H9 (cell line): ENCODE measurements around the gene AGBL4. TPM values are rescaled to one million over a fixed set of nuclear protein-coding genes. Genes with fewer than 3 reads are reported as not detected.

Experiments
- DNase-seq: peaks from one replicate; pipeline ENCODE4 v3.0.0-alpha.2; 2017
- H2AFZ ChIP-seq: one replicate; pipeline ENCODE4 v1.6.1; 2013; ENCODE audit warnings: mild to moderate bottlenecking, low read length, control low read depth, moderate library complexity
- H2AK5ac ChIP-seq: 2 replicates; pipeline ENCODE4 v1.6.1; 2013; ENCODE audit warnings: low read length, control low read depth, mixed read lengths; ENCODE audit not compliant: insufficient read length
- H2BK120ac ChIP-seq: one replicate; pipeline ENCODE4 v1.6.1; 2013; ENCODE audit warnings: low read depth, mild to moderate bottlenecking, low read length, control low read depth, inconsistent platforms; ENCODE audit not compliant: poor library complexity, severe bottlenecking
- H2BK12ac ChIP-seq: 2 replicates; pipeline ENCODE4 v1.6.1; 2013; ENCODE audit warnings: low read length, control low read depth, mixed read lengths, low read depth; ENCODE audit not compliant: insufficient read length
- H2BK15ac ChIP-seq: 2 replicates; pipeline ENCODE4 v1.6.1; 2013; ENCODE audit warnings: low read depth, low read length, control low read depth
- H2BK20ac ChIP-seq: one replicate; pipeline ENCODE4 v1.6.1; 2013; ENCODE audit warnings: low read depth, mild to moderate bottlenecking, low read length, control low read depth, inconsistent platforms; ENCODE audit not compliant: poor library complexity, severe bottlenecking
- H2BK5ac ChIP-seq: 2 replicates; pipeline ENCODE4 v1.6.1; 2013; ENCODE audit warnings: low read length, control low read depth, mixed read lengths; ENCODE audit not compliant: insufficient read length
- H3K14ac ChIP-seq: 2 replicates; pipeline ENCODE4 v1.6.1; 2013; ENCODE audit warnings: low read length, control low read depth; ENCODE audit not compliant: insufficient read depth
- H3K18ac ChIP-seq: 2 replicates; pipeline ENCODE4 v1.6.1; 2013; ENCODE audit warnings: low read depth, mild to moderate bottlenecking, mixed read lengths, low read length, control low read depth; ENCODE audit not compliant: insufficient read length
- H3K23ac ChIP-seq: 2 replicates; pipeline ENCODE4 v1.6.1; 2013; ENCODE audit warnings: low read length, control low read depth, mixed read lengths, low read depth; ENCODE audit not compliant: insufficient read length
- H3K23me2 ChIP-seq: 2 replicates; pipeline ENCODE4 v1.6.1; 2013; ENCODE audit warnings: low read depth, mild to moderate bottlenecking, mixed read lengths, low read length, control low read depth; ENCODE audit not compliant: insufficient read length, poor library complexity, severe bottlenecking
- H3K27ac ChIP-seq: 2 replicates; pipeline ENCODE4 v1.5.1; 2013; ENCODE audit warnings: low read length, control low read depth, mixed read lengths, low read depth; ENCODE audit not compliant: insufficient read length
- H3K27me3 ChIP-seq: 2 replicates; pipeline ENCODE4 v1.6.1; 2013; ENCODE audit warnings: low read length, control low read depth, inconsistent platforms; ENCODE audit not compliant: insufficient read depth
- H3K4ac ChIP-seq: 2 replicates; pipeline ENCODE4 v1.6.1; 2013; ENCODE audit warnings: low read depth, mild to moderate bottlenecking, control low read depth, inconsistent platforms, low read length, moderate library complexity
- H3K4me1 ChIP-seq: 2 replicates; pipeline ENCODE4 v1.6.1; 2013; ENCODE audit warnings: low read length, control low read depth, inconsistent platforms; ENCODE audit not compliant: insufficient read depth
- H3K4me2 ChIP-seq: 2 replicates; pipeline ENCODE4 v1.6.1; 2013; ENCODE audit warnings: low read length, control low read depth, mixed read lengths; ENCODE audit not compliant: insufficient read length, insufficient read depth
- H3K56ac ChIP-seq: 2 replicates; pipeline ENCODE4 v1.6.1; 2013; ENCODE audit warnings: low read depth, mild to moderate bottlenecking, mixed read lengths, low read length, control low read depth; ENCODE audit not compliant: insufficient read length
- H3K79me1 ChIP-seq: 2 replicates; pipeline ENCODE4 v1.6.1; 2013; ENCODE audit warnings: low read depth, mild to moderate bottlenecking, moderate library complexity, low read length, control low read depth, inconsistent platforms; ENCODE audit not compliant: insufficient read depth, poor library complexity, severe bottlenecking
- H3K79me2 ChIP-seq: 2 replicates; pipeline ENCODE4 v1.6.1; 2013; ENCODE audit warnings: low read length, control low read depth, inconsistent platforms; ENCODE audit not compliant: insufficient read depth
- H3K9ac ChIP-seq: 2 replicates; pipeline ENCODE4 v1.6.1; 2013; ENCODE audit warnings: low read length, control low read depth, mixed read lengths; ENCODE audit not compliant: insufficient read length; ENCODE audit errors: extremely low read depth
- H3K9me3 ChIP-seq: one replicate; pipeline ENCODE4 v1.6.1; 2013; ENCODE audit warnings: low read depth, low read length, inconsistent platforms; ENCODE audit not compliant: control insufficient read depth
- H3T11ph ChIP-seq: one replicate; pipeline ENCODE4 v1.6.1; 2013; ENCODE audit warnings: mild to moderate bottlenecking, low read length, control low read depth, inconsistent platforms
- H4K20me1 ChIP-seq: one replicate; pipeline ENCODE4 v1.6.1; 2013; ENCODE audit not compliant: control insufficient read depth, insufficient read length, insufficient read depth
- H4K5ac ChIP-seq: 2 replicates; pipeline ENCODE4 v1.6.1; 2013; ENCODE audit warnings: low read depth, mild to moderate bottlenecking, mixed read lengths, low read length, control low read depth; ENCODE audit not compliant: insufficient read length
- H4K8ac ChIP-seq: replicated peaks from 2 replicates; pipeline ENCODE4 v1.6.1; 2013; ENCODE audit warnings: low read length, control low read depth, mixed read lengths, low read depth; ENCODE audit not compliant: insufficient read length
- H4K91ac ChIP-seq: 2 replicates; pipeline ENCODE4 v1.6.1; 2013; ENCODE audit warnings: low read depth, mild to moderate bottlenecking, moderate library complexity, mixed read lengths, low read length, control low read depth; ENCODE audit not compliant: insufficient read length
- H3K27ac Mint-ChIP-seq, 3 experiments: 2 replicates in 2 of 3; 3 replicates in 1 of 3; pipeline ENCODE4 v1.8.0; 2020 to 2021; ENCODE audit warnings: mixed read lengths in 3 of 3, mild to moderate bottlenecking in 1 of 3, moderate library complexity in 1 of 3
- H3K27me3 Mint-ChIP-seq: 2 replicates; pipeline ENCODE4 v1.8.0; 2021; ENCODE audit warnings: low read depth, mild to moderate bottlenecking, moderate library complexity, mixed read lengths
- H3K36me3 Mint-ChIP-seq, 3 experiments: 2 replicates in 2 of 3; 3 replicates in 1 of 3; pipeline ENCODE4 v1.8.0; 2020 to 2021; ENCODE audit warnings: low read depth in 3 of 3, mixed read lengths in 3 of 3; ENCODE audit not compliant: insufficient read depth in 1 of 3
- H3K4me1 Mint-ChIP-seq, 2 experiments: 2 replicates each; pipeline ENCODE4 v1.8.0; 2020; ENCODE audit warnings: mixed read lengths in 2 of 2
- H3K4me3 Mint-ChIP-seq, 2 experiments: 2 replicates in 1 of 2; 3 replicates in 1 of 2; pipeline ENCODE4 v1.8.0; 2020 to 2021; ENCODE audit warnings: mild to moderate bottlenecking in 2 of 2, mixed read lengths in 2 of 2, moderate library complexity in 1 of 2
- H3K9me3 Mint-ChIP-seq, 2 experiments: 2 replicates in 1 of 2; 3 replicates in 1 of 2; pipeline ENCODE4 v1.8.0; 2020; ENCODE audit warnings: mild to moderate bottlenecking in 2 of 2, mixed read lengths in 2 of 2, moderate library complexity in 1 of 2
- WGBS: extraction: QIAGEN DNeasy Blood & Tissue Kit; methylation state at CpG from one replicate; pipeline ENCODE4 v1.1.7; 2013; ENCODE audit warnings: missing lambda C conversion rate, low lambda C conversion rate, mixed read lengths; ENCODE audit not compliant: insufficient read length; ENCODE audit errors: extremely low coverage; 5-methylcytosine and 5-hydroxymethylcytosine counted together
- total RNA-seq: library from RNA; stranded (reverse); gene quantifications from 2 replicates; pipeline ENCODE4 v1.2.1, GENCODE V29; 2021
- TF ChIP-seq, protein P1 (sequence below): fragments of 200-600 bp; sonication (generic); conservative IDR thresholded peaks from 3 replicates; pipeline ENCODE4 v1.8.0; 2021; ENCODE audit warnings: antibody characterized with exemption, mild to moderate bottlenecking

Gene AGBL4
- total RNA-seq, 1 experiment from 2014 or later, result not detected

DNA sequence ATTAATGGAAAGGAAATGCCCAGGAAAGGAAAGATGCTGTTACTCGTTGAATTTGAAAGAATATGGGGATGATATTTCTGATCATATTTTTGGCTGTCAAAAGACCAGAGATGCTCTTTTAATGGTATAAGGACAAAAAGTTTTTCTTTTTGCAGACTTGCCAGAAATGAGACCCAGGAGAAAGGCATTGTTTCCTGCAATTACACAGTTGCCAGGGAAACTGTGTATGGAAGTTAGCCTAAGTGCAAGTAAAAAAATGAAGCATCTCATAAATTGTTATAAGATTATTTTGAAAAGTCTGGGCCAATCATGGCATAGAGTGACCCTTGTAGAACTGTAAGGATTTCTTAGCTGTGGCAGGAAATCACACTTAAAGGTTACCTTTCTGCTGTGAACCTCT, 1091.4 kb downstream of the AGBL4 start:
- H3T11ph ChIP-seq, result no peak overlapping the region
- peaks cover 37 to 93% of the 10 kb centered on the region in 2 experiments for H3K9me3 Mint-ChIP-seq
- H3K79me1 ChIP-seq, result no peaks in the 10 kb centered on the region
- H4K20me1 ChIP-seq, result no peaks in the 10 kb centered on the region
- no peak overlapping the region for H4K5ac ChIP-seq
- H2BK12ac ChIP-seq, result no peak overlapping the region
- peaks cover 3% of the 10 kb centered on the region; the same call in 1 of the 2 replicates for H3K27me3 Mint-ChIP-seq
- H3K36me3 Mint-ChIP-seq, result peaks cover 0 to 32% (median 0%) of the 10 kb centered on the region in 3 experiments; a peak in 3 of 7 replicates
- no peak overlapping the region for H3K27ac Mint-ChIP-seq
- no peak overlapping the region for H3K27ac ChIP-seq
- H2BK5ac ChIP-seq, result no peak overlapping the region
- no CpG with 5 or more reads among the region's 1 CpG for WGBS
- H3K9me3 ChIP-seq, result peaks cover 6% of the 10 kb centered on the region
- H3K23ac ChIP-seq, result no peak overlapping the region
- DNase-seq, result no peak
- H2BK120ac ChIP-seq, result no peak overlapping the region
- no peak overlapping the region for H2BK20ac ChIP-seq
- H3K23me2 ChIP-seq, result no peaks in the 10 kb centered on the region
- no peak overlapping the region for H2AFZ ChIP-seq
- no peaks in the 10 kb centered on the region for H3K4me1 ChIP-seq
- no peak overlapping the region for H3K4ac ChIP-seq
- H4K91ac ChIP-seq, result no peak overlapping the region
- H3K4me3 Mint-ChIP-seq, result no peak overlapping the region
- H2AK5ac ChIP-seq, result no peak overlapping the region
- no peak overlapping the region for H3K4me2 ChIP-seq
- H3K18ac ChIP-seq, result no peak overlapping the region
- H3K9ac ChIP-seq, result no peak overlapping the region
- no peak overlapping the region for H4K8ac ChIP-seq
- H3K14ac ChIP-seq, result no peak overlapping the region
- H3K79me2 ChIP-seq, result no peaks in the 10 kb centered on the region
- no peak overlapping the region for H3K56ac ChIP-seq
- H2BK15ac ChIP-seq, result no peak overlapping the region
- no peaks in the 10 kb centered on the region for H3K4me1 Mint-ChIP-seq
- H3K27me3 ChIP-seq, result no peaks in the 10 kb centered on the region
- TF ChIP-seq, protein P1, sequence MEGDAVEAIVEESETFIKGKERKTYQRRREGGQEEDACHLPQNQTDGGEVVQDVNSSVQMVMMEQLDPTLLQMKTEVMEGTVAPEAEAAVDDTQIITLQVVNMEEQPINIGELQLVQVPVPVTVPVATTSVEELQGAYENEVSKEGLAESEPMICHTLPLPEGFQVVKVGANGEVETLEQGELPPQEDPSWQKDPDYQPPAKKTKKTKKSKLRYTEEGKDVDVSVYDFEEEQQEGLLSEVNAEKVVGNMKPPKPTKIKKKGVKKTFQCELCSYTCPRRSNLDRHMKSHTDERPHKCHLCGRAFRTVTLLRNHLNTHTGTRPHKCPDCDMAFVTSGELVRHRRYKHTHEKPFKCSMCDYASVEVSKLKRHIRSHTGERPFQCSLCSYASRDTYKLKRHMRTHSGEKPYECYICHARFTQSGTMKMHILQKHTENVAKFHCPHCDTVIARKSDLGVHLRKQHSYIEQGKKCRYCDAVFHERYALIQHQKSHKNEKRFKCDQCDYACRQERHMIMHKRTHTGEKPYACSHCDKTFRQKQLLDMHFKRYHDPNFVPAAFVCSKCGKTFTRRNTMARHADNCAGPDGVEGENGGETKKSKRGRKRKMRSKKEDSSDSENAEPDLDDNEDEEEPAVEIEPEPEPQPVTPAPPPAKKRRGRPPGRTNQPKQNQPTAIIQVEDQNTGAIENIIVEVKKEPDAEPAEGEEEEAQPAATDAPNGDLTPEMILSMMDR, result no peak
